IMR-90 (cell line): ENCODE measurements around the gene HMGXB3.

Experiments used
- BHLHE40 ChIP-seq: fragments of 150-350 bp; IDR thresholded peaks from 2 replicates; pipeline ENCODE4 v1.6.1; 2016; ENCODE audit warnings: mild to moderate bottlenecking, low read depth, low read length
- TF ChIP-seq, protein P1 (sequence below): conservative IDR thresholded peaks from 2 replicates; pipeline ENCODE4 v1.5.1; 2012; ENCODE audit warnings: mild to moderate bottlenecking, low read depth, low read length, improper control_type of control experiment

DNA sequence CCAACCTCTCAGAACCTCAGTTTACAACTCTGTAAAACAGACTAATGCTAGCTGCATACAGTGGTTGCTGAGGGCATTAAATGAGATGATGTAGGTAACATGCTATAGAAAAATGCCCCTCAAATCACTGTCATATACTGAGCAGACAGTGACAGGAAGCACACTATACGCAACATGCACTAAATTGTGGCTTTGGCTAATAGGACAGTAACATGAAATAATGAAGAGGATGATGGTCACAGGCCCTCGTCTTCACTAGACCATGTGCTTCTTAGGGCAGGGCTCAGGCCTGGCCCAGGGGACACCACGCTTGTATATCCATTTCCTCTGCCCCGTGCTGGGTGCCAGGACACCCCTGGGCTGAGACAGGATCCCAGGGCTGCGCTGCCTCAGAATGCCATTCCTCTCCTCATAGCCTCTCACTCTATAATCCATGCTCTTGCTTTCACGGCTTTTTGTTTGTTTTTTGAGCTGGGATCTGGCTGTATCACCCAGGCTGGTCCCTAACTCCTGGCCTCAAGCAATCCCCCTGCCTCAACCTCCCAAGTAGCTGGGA, 66.9 kb downstream of the HMGXB3 start:
- TF ChIP-seq, protein P1, sequence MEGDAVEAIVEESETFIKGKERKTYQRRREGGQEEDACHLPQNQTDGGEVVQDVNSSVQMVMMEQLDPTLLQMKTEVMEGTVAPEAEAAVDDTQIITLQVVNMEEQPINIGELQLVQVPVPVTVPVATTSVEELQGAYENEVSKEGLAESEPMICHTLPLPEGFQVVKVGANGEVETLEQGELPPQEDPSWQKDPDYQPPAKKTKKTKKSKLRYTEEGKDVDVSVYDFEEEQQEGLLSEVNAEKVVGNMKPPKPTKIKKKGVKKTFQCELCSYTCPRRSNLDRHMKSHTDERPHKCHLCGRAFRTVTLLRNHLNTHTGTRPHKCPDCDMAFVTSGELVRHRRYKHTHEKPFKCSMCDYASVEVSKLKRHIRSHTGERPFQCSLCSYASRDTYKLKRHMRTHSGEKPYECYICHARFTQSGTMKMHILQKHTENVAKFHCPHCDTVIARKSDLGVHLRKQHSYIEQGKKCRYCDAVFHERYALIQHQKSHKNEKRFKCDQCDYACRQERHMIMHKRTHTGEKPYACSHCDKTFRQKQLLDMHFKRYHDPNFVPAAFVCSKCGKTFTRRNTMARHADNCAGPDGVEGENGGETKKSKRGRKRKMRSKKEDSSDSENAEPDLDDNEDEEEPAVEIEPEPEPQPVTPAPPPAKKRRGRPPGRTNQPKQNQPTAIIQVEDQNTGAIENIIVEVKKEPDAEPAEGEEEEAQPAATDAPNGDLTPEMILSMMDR: no peak
- TF ChIP-seq BHLHE40: no peak
